WTC11 (cell line): ENCODE measurements around the gene ANXA11. TPM values are rescaled to one million over a fixed set of nuclear protein-coding genes. Genes with fewer than 3 reads are reported as not detected.
A peak's percentile ranks its signal among the peaks of the same experiment; 100 is the strongest.

Experiments
- ATAC-seq: fragments of 200-7000 bp; cut with Tn5 transposase; 2 replicates; pipeline ENCODE4 v1.10.0; 2021; ENCODE audit warnings: mild to moderate bottlenecking, moderate library complexity
- CTCF ChIA-PET: fragments of 300-600 bp; sonication (Branson Sonifier 250); formaldehyde crosslinking; loops from one replicate; lab custom pipeline; 2021; ENCODE audit warnings: antibody characterized with exemption; lab: Charles Lee
- POLR2A ChIA-PET: fragments of 350-600 bp; sonication (Branson Sonifier 250); formaldehyde crosslinking; loops from one replicate; lab custom pipeline; 2021; ENCODE audit warnings: antibody characterized with exemption; lab: Charles Lee
- DNase-seq: peaks from one replicate; pipeline ENCODE4 v3.0.0; 2021; ENCODE audit warnings: low spot score
- H3K27ac Mint-ChIP-seq: 2 replicates; pipeline ENCODE4 v1.8.0; 2021; ENCODE audit warnings: mixed read lengths
- H3K27me3 Mint-ChIP-seq: 2 replicates; pipeline ENCODE4 v1.8.0; 2021; ENCODE audit warnings: low read depth, mild to moderate bottlenecking, moderate library complexity, mixed read lengths
- H3K36me3 Mint-ChIP-seq: 2 replicates; pipeline ENCODE4 v1.8.0; 2021; ENCODE audit warnings: mixed read lengths
- H3K4me1 Mint-ChIP-seq: 2 replicates; pipeline ENCODE4 v1.8.0; 2022; ENCODE audit warnings: mixed read lengths
- H3K4me3 Mint-ChIP-seq: 2 replicates; pipeline ENCODE4 v1.8.0; 2021; ENCODE audit warnings: mild to moderate bottlenecking, moderate library complexity, mixed read lengths
- H3K9me3 Mint-ChIP-seq: 2 replicates; pipeline ENCODE4 v1.8.0; 2021; ENCODE audit warnings: mixed read lengths
- ESRRA ChIP-seq: sonication (generic); formaldehyde crosslinking; IDR thresholded peaks from 2 replicates; pipeline ENCODE4 v1.8.1; 2022; ENCODE audit warnings: mild to moderate bottlenecking, missing genetic modification reagents, borderline replicate concordance
- JUN ChIP-seq: sonication (generic); formaldehyde crosslinking; IDR thresholded peaks from 2 replicates; pipeline ENCODE4 v1.8.0; 2023; ENCODE audit warnings: mild to moderate bottlenecking, missing genetic modification reagents
- MYBL2 ChIP-seq: sonication (generic); formaldehyde crosslinking; IDR thresholded peaks from 2 replicates; pipeline ENCODE4 v1.8.1; 2023; ENCODE audit warnings: mild to moderate bottlenecking, moderate library complexity, missing genetic modification reagents
- SMAD4 ChIP-seq: sonication (generic); formaldehyde crosslinking; IDR thresholded peaks from 2 replicates; pipeline ENCODE4 v1.8.0; 2022; ENCODE audit warnings: mild to moderate bottlenecking, missing genetic modification reagents
- SOX15 ChIP-seq: fragments of 250-450 bp; sonication (Bioruptor Pico); IDR thresholded peaks from 2 replicates; pipeline ENCODE4 v1.9.0; 2021; ENCODE audit warnings: mild to moderate bottlenecking
- SP1 ChIP-seq: sonication (generic); formaldehyde crosslinking; conservative IDR thresholded peaks from 2 replicates; pipeline ENCODE4 v1.8.1; 2022; ENCODE audit warnings: missing genetic modification reagents
- TP53 ChIP-seq: sonication (generic); formaldehyde crosslinking; IDR thresholded peaks from 2 replicates; pipeline ENCODE4 v1.8.1; 2023; ENCODE audit warnings: mild to moderate bottlenecking, missing genetic modification reagents
- ZNF671 ChIP-seq: fragments of 250-450 bp; sonication (Bioruptor Pico); IDR thresholded peaks from 2 replicates; pipeline ENCODE4 v1.8.0; 2021; ENCODE audit warnings: mild to moderate bottlenecking
- total RNA-seq: library from RNA; stranded (reverse); gene quantifications from 3 replicates; pipeline ENCODE4 v1.2.3, GENCODE V29; 2021
- TF ChIP-seq, protein P1 (sequence below): fragments of 250-450 bp; sonication (Bioruptor Pico); IDR thresholded peaks from 2 replicates; pipeline ENCODE4 v1.8.0; 2021; ENCODE audit warnings: mild to moderate bottlenecking
- TF ChIP-seq, protein P2 (sequence below): sonication (generic); formaldehyde crosslinking; IDR thresholded peaks from 2 replicates; pipeline ENCODE4 v1.8.0; 2022; ENCODE audit warnings: mild to moderate bottlenecking, missing genetic modification reagents
- TF ChIP-seq, protein P3 (sequence below): fragments of 250-450 bp; sonication (Bioruptor Pico); IDR thresholded peaks from 2 replicates; pipeline ENCODE4 v1.9.0; 2021; ENCODE audit warnings: mild to moderate bottlenecking
- TF ChIP-seq, protein P4 (sequence below): sonication (generic); formaldehyde crosslinking; IDR thresholded peaks from 2 replicates; pipeline ENCODE4 v1.8.1; 2022; ENCODE audit warnings: mild to moderate bottlenecking, moderate library complexity, missing genetic modification reagents
- TF ChIP-seq, protein P5 (sequence below): fragments of 250-450 bp; sonication (Bioruptor Pico); IDR thresholded peaks from 2 replicates; pipeline ENCODE4 v1.9.0; 2021; ENCODE audit warnings: mild to moderate bottlenecking, borderline replicate concordance
- TF ChIP-seq, protein P6 (sequence below): sonication (generic); formaldehyde crosslinking; IDR thresholded peaks from 2 replicates; pipeline ENCODE4 v1.8.1; 2023; ENCODE audit warnings: mild to moderate bottlenecking, moderate library complexity, missing genetic modification reagents

The ANXA11 gene
- total RNA-seq, 1 experiment from 2014 or later = 83.3 TPM

DNA sequence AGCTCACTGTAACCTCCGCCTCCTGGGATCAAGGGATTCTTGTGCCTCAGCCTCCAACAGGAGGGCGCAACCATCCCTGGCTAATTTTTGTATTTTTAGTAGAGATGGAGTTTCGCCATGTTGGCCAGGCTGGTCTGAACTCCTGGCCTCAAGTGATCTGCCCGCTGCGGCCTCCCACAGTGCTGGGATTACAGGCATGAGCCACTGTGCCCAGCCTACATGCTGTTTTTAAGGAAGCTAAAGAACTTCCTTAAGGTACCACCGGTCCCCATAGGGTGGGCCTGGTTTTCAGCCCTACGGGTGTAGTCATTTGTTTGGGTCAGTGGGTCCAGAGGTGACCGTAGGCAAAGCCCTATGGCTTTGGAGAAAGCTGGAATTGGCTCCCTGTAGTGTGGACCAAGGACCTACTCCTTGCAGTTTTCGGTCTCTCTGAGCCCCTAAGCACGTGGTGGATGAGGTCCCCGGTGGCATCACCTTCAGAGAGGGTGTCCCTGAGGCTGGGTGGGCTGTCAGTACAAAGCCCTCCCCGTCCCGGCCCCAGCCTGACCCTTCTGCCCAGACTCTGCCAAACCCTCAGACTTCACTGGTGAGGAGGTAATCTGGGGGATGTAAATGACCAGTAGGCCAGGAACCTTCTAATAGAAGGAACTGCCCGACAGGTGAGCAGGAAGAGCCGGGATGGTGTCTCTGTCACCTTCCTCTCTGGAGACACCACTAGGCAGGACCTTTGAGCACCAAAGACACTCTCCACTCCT lies 30.5 kb downstream of the ANXA11 start:
- DNase-seq (no peak), ATAC-seq (no peak)
- H3K4me1 Mint-ChIP-seq = peaks cover 35% of the 10 kb centered on the region
- H3K27me3 Mint-ChIP-seq = no peaks in the 10 kb centered on the region
- H3K27ac Mint-ChIP-seq = no peak overlapping the region
- POLR2A ChIA-PET = no interaction called here
- CTCF ChIA-PET = no interaction called here
- no peaks in the 10 kb centered on the region for H3K9me3 Mint-ChIP-seq
- no peak overlapping the region for H3K4me3 Mint-ChIP-seq
- TF ChIP-seq MYBL2 (CRISPR knock-in tag) = no peak
- TF ChIP-seq SMAD4 (CRISPR knock-in tag) = no peak
- TF ChIP-seq ESRRA = no peak
- no peaks in the 10 kb centered on the region for H3K36me3 Mint-ChIP-seq

DNA sequence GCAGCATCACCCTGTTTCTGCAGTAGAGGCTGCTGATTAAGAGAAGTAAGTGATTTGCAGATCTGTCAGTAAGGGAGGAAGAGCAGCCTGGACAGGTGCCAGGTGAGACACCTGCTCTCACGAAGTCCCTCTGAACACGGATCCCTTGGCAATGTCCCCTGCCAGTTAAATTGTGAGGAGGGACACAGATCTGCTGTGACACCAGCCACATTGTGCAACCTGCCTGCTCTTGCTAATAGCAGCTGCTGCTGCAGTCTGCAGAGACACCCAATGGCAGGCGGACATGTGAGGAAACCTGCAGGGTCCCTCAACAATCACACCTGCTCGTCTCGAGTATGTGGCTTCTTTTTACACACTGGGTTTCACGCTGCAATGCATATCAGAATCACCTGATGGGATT lies 31.9 kb downstream of the ANXA11 start:
- Mint-ChIP-seq H3K9me3 (no peaks in the 10 kb centered on the region), H3K27me3 (no peaks in the 10 kb centered on the region), H3K27ac (0 out of 2 replicates have a peak overlapping the region, but pooled peaks have one; percentile 23), H3K4me3 (no peak overlapping the region), H3K36me3 (no peaks in the 10 kb centered on the region), H3K4me1 (peaks cover 35% of the 10 kb centered on the region)
- DNase-seq = no peak
- ATAC-seq = no peak
- CTCF ChIA-PET = interaction anchor here (0.9 to 2.9 kb wide), 2 partner anchors 30 to 49 kb away, joined by 3 to 12 read pairs; no protein-coding TSS in a partner anchor
- POLR2A ChIA-PET = no interaction called here
- TF ChIP-seq, protein P1, sequence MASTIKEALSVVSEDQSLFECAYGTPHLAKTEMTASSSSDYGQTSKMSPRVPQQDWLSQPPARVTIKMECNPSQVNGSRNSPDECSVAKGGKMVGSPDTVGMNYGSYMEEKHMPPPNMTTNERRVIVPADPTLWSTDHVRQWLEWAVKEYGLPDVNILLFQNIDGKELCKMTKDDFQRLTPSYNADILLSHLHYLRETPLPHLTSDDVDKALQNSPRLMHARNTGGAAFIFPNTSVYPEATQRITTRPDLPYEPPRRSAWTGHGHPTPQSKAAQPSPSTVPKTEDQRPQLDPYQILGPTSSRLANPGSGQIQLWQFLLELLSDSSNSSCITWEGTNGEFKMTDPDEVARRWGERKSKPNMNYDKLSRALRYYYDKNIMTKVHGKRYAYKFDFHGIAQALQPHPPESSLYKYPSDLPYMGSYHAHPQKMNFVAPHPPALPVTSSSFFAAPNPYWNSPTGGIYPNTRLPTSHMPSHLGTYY (CRISPR knock-in tag) = no peak
- TF ChIP-seq, protein P2, sequence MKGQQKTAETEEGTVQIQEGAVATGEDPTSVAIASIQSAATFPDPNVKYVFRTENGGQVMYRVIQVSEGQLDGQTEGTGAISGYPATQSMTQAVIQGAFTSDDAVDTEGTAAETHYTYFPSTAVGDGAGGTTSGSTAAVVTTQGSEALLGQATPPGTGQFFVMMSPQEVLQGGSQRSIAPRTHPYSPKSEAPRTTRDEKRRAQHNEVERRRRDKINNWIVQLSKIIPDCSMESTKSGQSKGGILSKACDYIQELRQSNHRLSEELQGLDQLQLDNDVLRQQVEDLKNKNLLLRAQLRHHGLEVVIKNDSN (CRISPR knock-in tag) = no peak
- TF ChIP-seq, protein P3, sequence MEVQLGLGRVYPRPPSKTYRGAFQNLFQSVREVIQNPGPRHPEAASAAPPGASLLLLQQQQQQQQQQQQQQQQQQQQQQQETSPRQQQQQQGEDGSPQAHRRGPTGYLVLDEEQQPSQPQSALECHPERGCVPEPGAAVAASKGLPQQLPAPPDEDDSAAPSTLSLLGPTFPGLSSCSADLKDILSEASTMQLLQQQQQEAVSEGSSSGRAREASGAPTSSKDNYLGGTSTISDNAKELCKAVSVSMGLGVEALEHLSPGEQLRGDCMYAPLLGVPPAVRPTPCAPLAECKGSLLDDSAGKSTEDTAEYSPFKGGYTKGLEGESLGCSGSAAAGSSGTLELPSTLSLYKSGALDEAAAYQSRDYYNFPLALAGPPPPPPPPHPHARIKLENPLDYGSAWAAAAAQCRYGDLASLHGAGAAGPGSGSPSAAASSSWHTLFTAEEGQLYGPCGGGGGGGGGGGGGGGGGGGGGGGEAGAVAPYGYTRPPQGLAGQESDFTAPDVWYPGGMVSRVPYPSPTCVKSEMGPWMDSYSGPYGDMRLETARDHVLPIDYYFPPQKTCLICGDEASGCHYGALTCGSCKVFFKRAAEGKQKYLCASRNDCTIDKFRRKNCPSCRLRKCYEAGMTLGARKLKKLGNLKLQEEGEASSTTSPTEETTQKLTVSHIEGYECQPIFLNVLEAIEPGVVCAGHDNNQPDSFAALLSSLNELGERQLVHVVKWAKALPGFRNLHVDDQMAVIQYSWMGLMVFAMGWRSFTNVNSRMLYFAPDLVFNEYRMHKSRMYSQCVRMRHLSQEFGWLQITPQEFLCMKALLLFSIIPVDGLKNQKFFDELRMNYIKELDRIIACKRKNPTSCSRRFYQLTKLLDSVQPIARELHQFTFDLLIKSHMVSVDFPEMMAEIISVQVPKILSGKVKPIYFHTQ (CRISPR knock-in tag) = no peak
- no peak for TF ChIP-seq ESRRA
- TF ChIP-seq ZNF671 (CRISPR knock-in tag) = no peak

DNA sequence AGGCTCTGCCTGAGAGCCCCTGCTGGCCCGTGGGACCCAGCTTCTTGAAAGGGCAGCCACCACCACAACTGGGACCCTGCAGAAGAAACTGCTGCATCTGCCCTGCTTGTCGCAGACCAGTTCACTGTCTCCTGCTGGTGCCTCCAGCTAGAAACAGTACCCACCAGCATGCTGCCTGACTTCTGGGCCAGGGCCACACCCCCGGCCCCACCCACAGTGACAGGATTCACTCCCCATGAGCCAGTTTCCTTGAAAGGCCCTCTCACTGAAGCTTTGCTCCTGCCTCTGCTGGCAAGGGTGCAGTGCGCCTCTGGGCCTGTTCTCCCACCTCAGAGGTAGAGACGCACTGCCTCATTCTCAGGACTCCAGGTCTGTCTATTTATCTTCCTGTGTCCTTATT lies 32.4 kb downstream of the ANXA11 start:
- ATAC-seq = peak; percentile 41
- TF ChIP-seq, protein P4, sequence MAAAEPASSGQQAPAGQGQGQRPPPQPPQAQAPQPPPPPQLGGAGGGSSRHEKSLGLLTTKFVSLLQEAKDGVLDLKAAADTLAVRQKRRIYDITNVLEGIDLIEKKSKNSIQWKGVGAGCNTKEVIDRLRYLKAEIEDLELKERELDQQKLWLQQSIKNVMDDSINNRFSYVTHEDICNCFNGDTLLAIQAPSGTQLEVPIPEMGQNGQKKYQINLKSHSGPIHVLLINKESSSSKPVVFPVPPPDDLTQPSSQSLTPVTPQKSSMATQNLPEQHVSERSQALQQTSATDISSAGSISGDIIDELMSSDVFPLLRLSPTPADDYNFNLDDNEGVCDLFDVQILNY (CRISPR knock-in tag) = no peak
- TF ChIP-seq TP53 (CRISPR knock-in tag) (no peak), SP1 (CRISPR knock-in tag) (no peak), JUN (CRISPR knock-in tag) (no peak), SOX15 (CRISPR knock-in tag) (no peak)
- TF ChIP-seq, protein P5, sequence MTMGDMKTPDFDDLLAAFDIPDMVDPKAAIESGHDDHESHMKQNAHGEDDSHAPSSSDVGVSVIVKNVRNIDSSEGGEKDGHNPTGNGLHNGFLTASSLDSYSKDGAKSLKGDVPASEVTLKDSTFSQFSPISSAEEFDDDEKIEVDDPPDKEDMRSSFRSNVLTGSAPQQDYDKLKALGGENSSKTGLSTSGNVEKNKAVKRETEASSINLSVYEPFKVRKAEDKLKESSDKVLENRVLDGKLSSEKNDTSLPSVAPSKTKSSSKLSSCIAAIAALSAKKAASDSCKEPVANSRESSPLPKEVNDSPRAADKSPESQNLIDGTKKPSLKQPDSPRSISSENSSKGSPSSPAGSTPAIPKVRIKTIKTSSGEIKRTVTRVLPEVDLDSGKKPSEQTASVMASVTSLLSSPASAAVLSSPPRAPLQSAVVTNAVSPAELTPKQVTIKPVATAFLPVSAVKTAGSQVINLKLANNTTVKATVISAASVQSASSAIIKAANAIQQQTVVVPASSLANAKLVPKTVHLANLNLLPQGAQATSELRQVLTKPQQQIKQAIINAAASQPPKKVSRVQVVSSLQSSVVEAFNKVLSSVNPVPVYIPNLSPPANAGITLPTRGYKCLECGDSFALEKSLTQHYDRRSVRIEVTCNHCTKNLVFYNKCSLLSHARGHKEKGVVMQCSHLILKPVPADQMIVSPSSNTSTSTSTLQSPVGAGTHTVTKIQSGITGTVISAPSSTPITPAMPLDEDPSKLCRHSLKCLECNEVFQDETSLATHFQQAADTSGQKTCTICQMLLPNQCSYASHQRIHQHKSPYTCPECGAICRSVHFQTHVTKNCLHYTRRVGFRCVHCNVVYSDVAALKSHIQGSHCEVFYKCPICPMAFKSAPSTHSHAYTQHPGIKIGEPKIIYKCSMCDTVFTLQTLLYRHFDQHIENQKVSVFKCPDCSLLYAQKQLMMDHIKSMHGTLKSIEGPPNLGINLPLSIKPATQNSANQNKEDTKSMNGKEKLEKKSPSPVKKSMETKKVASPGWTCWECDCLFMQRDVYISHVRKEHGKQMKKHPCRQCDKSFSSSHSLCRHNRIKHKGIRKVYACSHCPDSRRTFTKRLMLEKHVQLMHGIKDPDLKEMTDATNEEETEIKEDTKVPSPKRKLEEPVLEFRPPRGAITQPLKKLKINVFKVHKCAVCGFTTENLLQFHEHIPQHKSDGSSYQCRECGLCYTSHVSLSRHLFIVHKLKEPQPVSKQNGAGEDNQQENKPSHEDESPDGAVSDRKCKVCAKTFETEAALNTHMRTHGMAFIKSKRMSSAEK (CRISPR knock-in tag) = no peak
- TF ChIP-seq, protein P6, sequence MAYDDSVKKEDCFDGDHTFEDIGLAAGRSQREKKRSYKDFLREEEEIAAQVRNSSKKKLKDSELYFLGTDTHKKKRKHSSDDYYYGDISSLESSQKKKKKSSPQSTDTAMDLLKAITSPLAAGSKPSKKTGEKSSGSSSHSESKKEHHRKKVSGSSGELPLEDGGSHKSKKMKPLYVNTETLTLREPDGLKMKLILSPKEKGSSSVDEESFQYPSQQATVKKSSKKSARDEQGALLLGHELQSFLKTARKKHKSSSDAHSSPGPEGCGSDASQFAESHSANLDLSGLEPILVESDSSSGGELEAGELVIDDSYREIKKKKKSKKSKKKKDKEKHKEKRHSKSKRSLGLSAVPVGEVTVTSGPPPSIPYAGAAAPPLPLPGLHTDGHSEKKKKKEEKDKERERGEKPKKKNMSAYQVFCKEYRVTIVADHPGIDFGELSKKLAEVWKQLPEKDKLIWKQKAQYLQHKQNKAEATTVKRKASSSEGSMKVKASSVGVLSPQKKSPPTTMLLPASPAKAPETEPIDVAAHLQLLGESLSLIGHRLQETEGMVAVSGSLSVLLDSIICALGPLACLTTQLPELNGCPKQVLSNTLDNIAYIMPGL = no peak

More for the DNA sequence above, 32.4 kb downstream of the ANXA11 start:
- no peaks in the 10 kb centered on the region for H3K27me3 Mint-ChIP-seq
- peak overlapping the region; percentile 23; the same call in 1 of the 2 replicates for H3K27ac Mint-ChIP-seq
- H3K4me3 Mint-ChIP-seq = no peak overlapping the region
- POLR2A ChIA-PET = no interaction called here
- CTCF ChIA-PET = interaction anchor here (0.6 to 3.1 kb wide), 6 partner anchors 11 to 88 kb away, joined by 3 to 12 read pairs (median 5); no protein-coding TSS in a partner anchor
- H3K9me3 Mint-ChIP-seq = no peaks in the 10 kb centered on the region
- no peaks in the 10 kb centered on the region for H3K36me3 Mint-ChIP-seq
- H3K4me1 Mint-ChIP-seq = peaks cover 29% of the 10 kb centered on the region
- no peak for DNase-seq
